Astrocyte (in vitro differentiated cells and primary cell): ENCODE data around the gene RPL11. TPM values are rescaled to one million over a fixed set of nuclear protein-coding genes. Genes with fewer than 3 reads are reported as not detected.

Experiments
- DNase-seq: peaks from one replicate; pipeline ENCODE4 v3.0.0-alpha.2; 2010; ENCODE audit warnings: low read depth
- FAIRE-seq: peaks from 2 replicates; lab custom pipeline; 2011; peaks lifted over from hg19 to GRCh38; lab: Jason Lieb, UNC
- H2AFZ ChIP-seq: 2 replicates; pipeline ENCODE4 v1.6.0; 2012; ENCODE audit warnings: low read depth, low read length, inconsistent platforms
- H3K27ac ChIP-seq: 2 replicates; pipeline ENCODE4 v1.5.1; 2011; ENCODE audit warnings: low read depth, low read length, inconsistent platforms
- H3K27me3 ChIP-seq: 2 replicates; pipeline ENCODE4 v1.6.0; 2011; ENCODE audit warnings: low read length, inconsistent platforms; ENCODE audit not compliant: insufficient read depth
- H3K36me3 ChIP-seq: 2 replicates; pipeline ENCODE4 v1.5.1; 2011; ENCODE audit warnings: low read length, inconsistent platforms; ENCODE audit not compliant: insufficient read depth
- H3K4me1 ChIP-seq: 2 replicates; pipeline ENCODE4 v1.5.1; 2011; ENCODE audit warnings: low read length, inconsistent platforms; ENCODE audit not compliant: insufficient read depth
- H3K4me2 ChIP-seq: 2 replicates; pipeline ENCODE4 v1.6.0; 2012; ENCODE audit warnings: low read length, inconsistent platforms
- H3K4me3 ChIP-seq: 2 replicates; pipeline ENCODE4 v1.5.1; 2011; ENCODE audit warnings: low read depth, mild to moderate bottlenecking, low read length, inconsistent platforms; ENCODE audit not compliant: insufficient read depth
- H3K79me2 ChIP-seq: 2 replicates; pipeline ENCODE4 v1.6.0; 2012; ENCODE audit warnings: mild to moderate bottlenecking, low read length, inconsistent platforms; ENCODE audit not compliant: insufficient read depth
- H3K9ac ChIP-seq: 2 replicates; pipeline ENCODE4 v1.6.0; 2012; ENCODE audit warnings: mild to moderate bottlenecking, low read length, inconsistent platforms
- H3K9me3 ChIP-seq: 2 replicates; pipeline ENCODE4 v1.5.1; 2012; ENCODE audit warnings: low read depth, mild to moderate bottlenecking, low read length, inconsistent platforms; ENCODE audit not compliant: insufficient read depth
- H4K20me1 ChIP-seq: 2 replicates; pipeline ENCODE4 v1.6.0; 2012; ENCODE audit warnings: low read length, inconsistent platforms; ENCODE audit not compliant: insufficient read depth
- H3K27ac Mint-ChIP-seq: one replicate; pipeline ENCODE4 v1.8.0; 2021; ENCODE audit warnings: mild to moderate bottlenecking, mixed read lengths; ENCODE audit not compliant: unreplicated experiment
- H3K27me3 Mint-ChIP-seq: one replicate; pipeline ENCODE4 v1.8.0; 2021; ENCODE audit warnings: low read depth, mixed read lengths; ENCODE audit not compliant: unreplicated experiment
- H3K36me3 Mint-ChIP-seq: one replicate; pipeline ENCODE4 v1.8.0; 2021; ENCODE audit warnings: low read depth, mixed read lengths; ENCODE audit not compliant: unreplicated experiment
- H3K4me1 Mint-ChIP-seq: one replicate; pipeline ENCODE4 v1.8.0; 2021; ENCODE audit warnings: low read depth, mixed read lengths; ENCODE audit not compliant: unreplicated experiment
- H3K4me3 Mint-ChIP-seq: one replicate; pipeline ENCODE4 v1.8.0; 2021; ENCODE audit warnings: mild to moderate bottlenecking, moderate library complexity, mixed read lengths; ENCODE audit not compliant: unreplicated experiment
- H3K9me3 Mint-ChIP-seq: one replicate; pipeline ENCODE4 v1.8.0; 2021; ENCODE audit warnings: mild to moderate bottlenecking, mixed read lengths; ENCODE audit not compliant: unreplicated experiment
- CTCF ChIP-seq: IDR thresholded peaks from 2 replicates; pipeline ENCODE4 v1.5.1; 2011; ENCODE audit warnings: low read depth, mild to moderate bottlenecking, inconsistent platforms, low read length, moderate library complexity; ENCODE audit not compliant: insufficient read depth
- EZH2 ChIP-seq: IDR thresholded peaks from 2 replicates; pipeline ENCODE4 v1.6.1; 2012; ENCODE audit warnings: mild to moderate bottlenecking, low read length, inconsistent platforms; ENCODE audit not compliant: insufficient read depth
- total RNA-seq: library from RNA; stranded (reverse); gene quantifications from 2 replicates; pipeline ENCODE4 v1.2.1, GENCODE V29; 2021

RPL11 gene
- total RNA-seq, 1 donor from 2014 or later, result 804 TPM

GRCh38 chr1:23670709-23671108, 20.9 kb upstream of the RPL11 start:
- FAIRE-seq, result no peak
- DNase-seq, result no peak
- no peak overlapping the region for H3K4me2 ChIP-seq
- H3K27ac ChIP-seq, result no peak overlapping the region
- no peaks in the 10 kb centered on the region for H3K9me3 ChIP-seq
- no peaks in the 10 kb centered on the region for H3K36me3 ChIP-seq
- Mint-ChIP-seq H3K4me1 (no peaks in the 10 kb centered on the region), H3K27me3 (peaks cover 30% of the 10 kb centered on the region), H3K9me3 (no peaks in the 10 kb centered on the region), H3K4me3 (no peak overlapping the region), H3K36me3 (no peaks in the 10 kb centered on the region), H3K27ac (no peak overlapping the region)
- no peak for TF ChIP-seq EZH2
- TF ChIP-seq CTCF, result no peak
- peaks cover 7% of the 10 kb centered on the region for H3K27me3 ChIP-seq
- no peak overlapping the region for H3K9ac ChIP-seq
- H3K4me3 ChIP-seq, result no peak overlapping the region
- H3K4me1 ChIP-seq, result no peaks in the 10 kb centered on the region
- no peak overlapping the region for H2AFZ ChIP-seq
- H4K20me1 ChIP-seq, result no peaks in the 10 kb centered on the region
- H3K79me2 ChIP-seq, result no peaks in the 10 kb centered on the region

- Mint-ChIP-seq H3K4me3 (no peak overlapping the region), H3K4me1 (no peaks in the 10 kb centered on the region), H3K36me3 (no peaks in the 10 kb centered on the region), H3K27ac (no peak overlapping the region), H3K27me3 (peaks cover 46% of the 10 kb centered on the region), H3K9me3 (no peaks in the 10 kb centered on the region)
- no peak overlapping the region for H3K27ac ChIP-seq
- no peaks in the 10 kb centered on the region for H3K4me1 ChIP-seq
- no peak overlapping the region for H3K4me2 ChIP-seq
- peak; percentile 30 for DNase-seq
- no peak for FAIRE-seq
- TF ChIP-seq CTCF (no peak), EZH2 (no peak)
- no peak overlapping the region for H2AFZ ChIP-seq
- H3K79me2 ChIP-seq, result no peaks in the 10 kb centered on the region
- no peaks in the 10 kb centered on the region for H4K20me1 ChIP-seq
- H3K4me3 ChIP-seq, result no peak overlapping the region
- H3K27me3 ChIP-seq, result peaks cover 11% of the 10 kb centered on the region
- no peaks in the 10 kb centered on the region for H3K9me3 ChIP-seq
- no peaks in the 10 kb centered on the region for H3K36me3 ChIP-seq
- no peak overlapping the region for H3K9ac ChIP-seq
Measured at GRCh38 chr1:23673086-23673813, 18.4 kb upstream of the RPL11 start.

GRCh38 chr1:23679815-23680214, 11.8 kb upstream of the RPL11 start:
- Histone ChIP-seq H3K4me2 (no peak overlapping the region), H2AFZ (no peak overlapping the region), H3K4me3 (no peak overlapping the region), H3K36me3 (no peaks in the 10 kb centered on the region), H3K9ac (no peak overlapping the region), H3K4me1 (no peaks in the 10 kb centered on the region), H3K27ac (no peak overlapping the region), H3K27me3 (peaks cover 14% of the 10 kb centered on the region), H3K79me2 (no peaks in the 10 kb centered on the region), H3K9me3 (no peaks in the 10 kb centered on the region), H4K20me1 (no peaks in the 10 kb centered on the region)
- H3K27me3 Mint-ChIP-seq, result peaks cover 63% of the 10 kb centered on the region
- no peak overlapping the region for H3K4me3 Mint-ChIP-seq
- no peaks in the 10 kb centered on the region for H3K36me3 Mint-ChIP-seq
- FAIRE-seq, result no peak
- no peak overlapping the region for H3K27ac Mint-ChIP-seq
- H3K9me3 Mint-ChIP-seq, result peaks cover 3% of the 10 kb centered on the region
- DNase-seq, result no peak
- no peaks in the 10 kb centered on the region for H3K4me1 Mint-ChIP-seq
- no peak for TF ChIP-seq CTCF
- TF ChIP-seq EZH2, result no peak
